G401.6 (cell line): ENCODE measurements around the gene TNIP1.

Experiments used
- FAIRE-seq: peaks from 2 replicates; lab custom pipeline; 2012; peaks lifted over from hg19 to GRCh38; lab: Jason Lieb, UNC

Gene TNIP1

GRCh38 chr5:151083081-151083676 lies 2.3 kb upstream of the TNIP1 start:
- FAIRE-seq = no peak

- no peak for FAIRE-seq
Measured at GRCh38 chr5:151082282-151082902, 1.6 kb upstream of the TNIP1 start.

GRCh38 chr5:151081431-151082281 lies 822 bp upstream of the TNIP1 start:
- no peak for FAIRE-seq

GRCh38 chr5:151079838-151080612 lies 809 bp downstream of the TNIP1 start:
- no peak for FAIRE-seq

- no peak for FAIRE-seq
Measured at GRCh38 chr5:151078490-151079262, 2.2 kb downstream of the TNIP1 start.

GRCh38 chr5:151077967-151078366 lies 2.9 kb downstream of the TNIP1 start:
- no peak for FAIRE-seq

GRCh38 chr5:151077419-151077818 lies 3.4 kb downstream of the TNIP1 start:
- FAIRE-seq = no peak

- no peak for FAIRE-seq
Measured at GRCh38 chr5:151076616-151077015, 4.2 kb downstream of the TNIP1 start.

GRCh38 chr5:151075698-151076331 lies 5.0 kb downstream of the TNIP1 start:
- no peak for FAIRE-seq

- FAIRE-seq = no peak
Measured at GRCh38 chr5:151074557-151074956, 6.3 kb downstream of the TNIP1 start.

GRCh38 chr5:151073280-151073679 lies 7.6 kb downstream of the TNIP1 start:
- no peak for FAIRE-seq

GRCh38 chr5:151072630-151073025 lies 8.2 kb downstream of the TNIP1 start:
- FAIRE-seq = no peak

- no peak for FAIRE-seq
Measured at GRCh38 chr5:151071848-151072629, 8.8 kb downstream of the TNIP1 start.

GRCh38 chr5:151071021-151071420 lies 9.8 kb downstream of the TNIP1 start:
- FAIRE-seq = no peak

GRCh38 chr5:151070449-151070848 lies 10.4 kb downstream of the TNIP1 start:
- no peak for FAIRE-seq

- no peak for FAIRE-seq
Measured at GRCh38 chr5:151068433-151069197, 12.2 kb downstream of the TNIP1 start.

- no peak for FAIRE-seq
Measured at GRCh38 chr5:151067632-151068432, 13.0 kb downstream of the TNIP1 start.

GRCh38 chr5:151066920-151067319 lies 13.9 kb downstream of the TNIP1 start:
- no peak for FAIRE-seq

- FAIRE-seq = no peak
Measured at GRCh38 chr5:151065609-151066008, 15.2 kb downstream of the TNIP1 start.
